Heart left ventricle (tissue), 16 donors: ENCODE results near the gene SLC22A6. TPM values are rescaled to one million over a fixed set of nuclear protein-coding genes. Genes with fewer than 3 reads are reported as not detected.

Source experiments
- ATAC-seq, 4 donors: fragments of 200-7000 bp; cut with Tn5 transposase; one replicate each; pipeline ENCODE4 v1.9.1; 2020 to 2022; ENCODE audit warnings: moderate library complexity in 4 of 4, mild to moderate bottlenecking in 3 of 4, moderate number of reproducible peaks in 1 of 4
- DNase-seq, 5 donors: peaks; one replicate each; pipeline ENCODE4 v3.0.0-alpha.2; 2020
- H3K27ac ChIP-seq, 12 donors: fragments of 200-600 bp; sonication (generic) in 4 of 12; one replicate each; pipeline versions ENCODE4 v1.5.0 to v1.8.0; 2016 to 2022; ENCODE audit warnings: mild to moderate bottlenecking in 2 of 12
- H3K27me3 ChIP-seq, 9 donors: fragments of 200-600 bp; sonication (generic) in 2 of 9; one replicate each; pipeline versions ENCODE4 v1.5.1 to v1.8.0; 2016 to 2022; ENCODE audit warnings: mild to moderate bottlenecking in 3 of 9
- H3K36me3 ChIP-seq, 9 donors: fragments of 200-600 bp; sonication (generic) in 2 of 9; one replicate each; pipeline versions ENCODE4 v1.5.0 to v1.8.0; 2018 to 2022; ENCODE audit warnings: mild to moderate bottlenecking in 2 of 9
- H3K4me1 ChIP-seq, 12 donors: fragments of 200-600 bp; sonication (generic) in 4 of 12; one replicate each; pipeline versions ENCODE4 v1.5.0 to v1.8.0; 2016 to 2022; ENCODE audit warnings: mild to moderate bottlenecking in 3 of 12
- H3K4me3 ChIP-seq, 12 donors: fragments of 200-600 bp; sonication (generic) in 4 of 12; one replicate each; pipeline versions ENCODE4 v1.5.0 to v1.8.0; 2017 to 2022; ENCODE audit warnings: mild to moderate bottlenecking in 9 of 12, moderate library complexity in 4 of 12
- H3K9me3 ChIP-seq, 12 donors: fragments of 200-600 bp; sonication (generic) in 4 of 12; one replicate each; pipeline versions ENCODE4 v1.5.0 to v1.8.0; 2016 to 2022; ENCODE audit warnings: mild to moderate bottlenecking in 1 of 12
- POLR2A ChIP-seq, 2 donors: fragments of 450-650 bp; IDR thresholded peaks; one replicate each; pipeline ENCODE4 v1.6.1; 2017; ENCODE audit warnings: antibody characterized with exemption in 2 of 2, mild to moderate bottlenecking in 2 of 2, moderate library complexity in 2 of 2
- WGBS, 4 donors: extraction: QIAGEN DNeasy Blood & Tissue Kit in 2 of 4; methylation state at CpG; one replicate each; pipeline versions ENCODE4 v1.1.5 to v1.1.7; 2013 to 2018; 5-methylcytosine and 5-hydroxymethylcytosine counted together
- intact Hi-C, 10 donors: fragments of 100-400 bp; cut with DNase I; formaldehyde crosslinking; loops; one replicate each; pipeline versions ENCODE4 v1.11.1 to v1.14.2; 2022
- polyA plus RNA-seq, 2 donors: library from polyadenylated mRNA; stranded (reverse); fragments of 200-250 nt; gene quantifications; one replicate each; pipeline ENCODE4 v1.2.3, GENCODE V29; 2013
- total RNA-seq, 9 donors: library from RNA; depleted of rRNA in 2 of 9; stranded (reverse); fragments of >200 nt in 2 of 9; fragmentation: NEBNext Ultra II Directional in 3 of 9; extraction: Animal tissue kit (Norgen Biotek cat#: 25700) in 3 of 9; gene quantifications; one replicate each; pipeline versions ENCODE4 v1.1.0 to v1.2.4, GENCODE V29; 2016 to 2023
- TF ChIP-seq, protein P1 (sequence below), 12 donors: fragments of 200-600 bp; sonication (generic) in 4 of 12; IDR thresholded peaks; one replicate each; pipeline versions ENCODE4 v1.5.0 to v1.8.0; 2018 to 2022; ENCODE audit warnings: antibody characterized with exemption in 12 of 12, mild to moderate bottlenecking in 5 of 12
- donor health status: ischemic (EF 13 %, LVEDD 7.1; RV severe dilation, severe dysfunction).
- donor health status: healthy with polysubstance abuse.
- donor health status: DM: no; HTN: yes; CAD: no.
- donor health status: DM: no; HTN: no; CAD: no.
- donor health status: ischemic (EF 25% LVEDD 6.9; RV normal size, moderate dysfunction).
- donor health status: ischemic (EF 25% LVEDD 5.7; RV mildly dilated, moderate dysfunction).
- donor health status: healthy.
- donor health status: DM: yes; HTN: yes; CAD: no.
- donor health status: ischemic (EF 35%, LVEDD 5.7; RV mildly dilated, moderate dysfunction).
- donor health status: nonischemic (EF 11% LVEDD 7.7; RV severe dilation, severe dysfunction).
- donor health status: DM: yes; HTN: yes; CAD: no.
- donor health status: PGD.
- donor health status: ischemic (EF 29% LVEDD 5.4; RV normal size, mild dysfunction).
- donor health status: nonischemic (EF 23%, LVEDD 6.1; RV moderate dilation, normal function).

Gene SLC22A6
- total and polyA plus RNA-seq, 11 donors, result not detected

DNA sequence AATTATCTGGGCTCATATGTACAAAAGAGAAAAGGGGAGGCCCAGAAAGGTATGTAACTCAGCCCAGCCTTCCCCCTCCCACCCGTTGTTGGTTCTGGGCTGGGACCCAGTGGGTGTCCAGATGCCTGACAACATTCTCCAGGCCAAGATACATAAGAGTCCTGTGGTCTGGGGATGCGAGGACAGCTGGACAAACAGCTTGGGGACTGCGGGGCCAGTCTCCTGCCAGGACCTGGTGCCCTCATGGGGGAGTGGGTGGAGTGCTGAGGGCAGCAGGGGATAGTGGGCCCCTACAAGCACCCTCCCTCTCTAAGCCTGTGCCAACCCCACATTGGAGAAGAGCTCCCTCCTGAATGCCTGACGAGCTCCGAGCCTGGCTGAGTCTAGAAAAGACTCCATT, 3.5 kb upstream of the SLC22A6 start:
- no peak overlapping the region for H3K4me3 ChIP-seq
- no peak overlapping the region for H3K27ac ChIP-seq
- intact Hi-C loops, result no loop called here
- H3K9me3 ChIP-seq, result no peaks in the 10 kb centered on the region
- WGBS, 4 donors, result 55 to 77% (median 68%) methylated on average over 2 to 5 of the region's 5 CpGs
- no peaks in the 10 kb centered on the region for H3K36me3 ChIP-seq
- TF ChIP-seq, protein P1, sequence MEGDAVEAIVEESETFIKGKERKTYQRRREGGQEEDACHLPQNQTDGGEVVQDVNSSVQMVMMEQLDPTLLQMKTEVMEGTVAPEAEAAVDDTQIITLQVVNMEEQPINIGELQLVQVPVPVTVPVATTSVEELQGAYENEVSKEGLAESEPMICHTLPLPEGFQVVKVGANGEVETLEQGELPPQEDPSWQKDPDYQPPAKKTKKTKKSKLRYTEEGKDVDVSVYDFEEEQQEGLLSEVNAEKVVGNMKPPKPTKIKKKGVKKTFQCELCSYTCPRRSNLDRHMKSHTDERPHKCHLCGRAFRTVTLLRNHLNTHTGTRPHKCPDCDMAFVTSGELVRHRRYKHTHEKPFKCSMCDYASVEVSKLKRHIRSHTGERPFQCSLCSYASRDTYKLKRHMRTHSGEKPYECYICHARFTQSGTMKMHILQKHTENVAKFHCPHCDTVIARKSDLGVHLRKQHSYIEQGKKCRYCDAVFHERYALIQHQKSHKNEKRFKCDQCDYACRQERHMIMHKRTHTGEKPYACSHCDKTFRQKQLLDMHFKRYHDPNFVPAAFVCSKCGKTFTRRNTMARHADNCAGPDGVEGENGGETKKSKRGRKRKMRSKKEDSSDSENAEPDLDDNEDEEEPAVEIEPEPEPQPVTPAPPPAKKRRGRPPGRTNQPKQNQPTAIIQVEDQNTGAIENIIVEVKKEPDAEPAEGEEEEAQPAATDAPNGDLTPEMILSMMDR (IDR thresholded peaks at IDR 0.05), result no peak
- TF ChIP-seq POLR2A (IDR thresholded peaks at IDR 0.05), result no peak
- no peaks in the 10 kb centered on the region for H3K27me3 ChIP-seq
- no peak for ATAC-seq
- no peaks in the 10 kb centered on the region for H3K4me1 ChIP-seq
- DNase-seq, result no peak

DNA sequence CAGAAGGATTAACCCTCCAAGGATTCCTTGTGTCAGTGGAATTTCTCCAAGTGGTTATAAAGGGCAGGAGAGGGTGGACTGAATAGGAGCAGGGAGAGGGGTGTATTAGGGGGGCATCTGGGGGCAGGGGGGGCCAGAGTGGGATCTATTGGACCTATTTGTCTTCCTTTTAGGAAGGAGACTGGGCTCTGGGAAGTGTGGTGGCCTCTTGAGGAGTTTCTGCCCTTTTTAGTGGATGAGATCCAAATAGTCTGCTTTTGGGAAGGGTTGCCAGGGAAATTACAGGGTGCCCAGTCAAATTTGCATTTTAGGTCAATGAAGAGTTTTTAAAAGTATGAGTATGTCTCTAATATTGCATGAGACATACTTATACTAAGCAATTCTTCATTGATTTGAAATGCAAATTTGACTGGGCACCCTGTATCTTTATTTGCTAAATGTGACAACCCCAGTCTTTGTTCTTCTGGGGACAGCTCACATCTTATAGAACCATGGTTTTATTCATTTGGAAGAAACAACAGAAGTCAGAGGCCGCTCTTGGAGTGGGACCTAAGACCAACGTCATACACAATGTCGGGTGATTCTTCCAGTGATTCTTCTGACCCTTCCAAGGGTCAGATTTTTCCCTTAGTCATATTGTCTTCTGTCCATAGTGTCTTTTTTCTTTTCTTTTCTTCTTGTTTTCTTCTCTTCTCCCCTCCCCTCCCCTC, 429 bp upstream of the SLC22A6 start:
- Histone ChIP-seq H3K36me3 (no peaks in the 10 kb centered on the region), H3K4me3 (no peak overlapping the region), H3K4me1 (no peaks in the 10 kb centered on the region), H3K27me3 (no peaks in the 10 kb centered on the region), H3K9me3 (no peaks in the 10 kb centered on the region), H3K27ac (no peak overlapping the region)
- TF ChIP-seq, protein P1 (IDR thresholded peaks at IDR 0.05), result no peak
- no peak for TF ChIP-seq POLR2A (IDR thresholded peaks at IDR 0.05)
- WGBS, 4 donors, result 73 to 86% (median 84%) methylated on average over 3 of the region's 3 CpGs
- ATAC-seq, result no peak
- no peak for DNase-seq
- intact Hi-C loops, result no loop called here

DNA sequence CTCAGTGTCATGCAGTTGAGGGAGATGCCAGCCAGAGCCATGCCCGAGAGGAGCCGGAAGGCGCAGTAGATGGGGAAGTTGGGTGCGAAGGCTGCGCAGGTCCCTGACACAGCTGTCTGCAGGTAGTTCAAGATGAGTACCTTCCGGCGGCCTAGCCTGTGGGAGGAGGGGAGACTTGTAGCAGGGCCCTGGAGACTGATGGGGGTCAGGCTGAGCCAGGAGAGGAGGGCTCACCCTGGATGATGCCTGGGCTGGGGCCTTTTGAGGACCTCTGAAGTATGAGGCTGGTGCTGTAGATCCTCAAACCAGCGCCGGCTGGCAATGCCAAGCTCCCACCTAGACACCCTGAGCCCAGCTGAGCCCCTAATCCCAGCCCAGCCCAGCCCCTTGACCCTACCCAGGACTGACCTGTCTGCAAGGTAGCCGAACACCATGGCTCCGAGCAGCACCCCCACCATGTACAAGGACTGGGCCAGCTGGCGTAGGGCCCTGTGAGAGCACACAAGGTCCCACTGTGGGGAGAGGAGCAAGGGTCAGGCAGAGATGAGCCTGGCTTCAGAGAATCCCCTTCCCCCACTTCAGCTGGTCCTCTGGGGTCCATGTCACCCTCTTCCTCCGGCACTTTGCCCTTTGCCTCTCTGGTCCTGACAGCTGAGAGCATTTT, 1.1 kb downstream of the SLC22A6 start:
- TF ChIP-seq, protein P1 (IDR thresholded peaks at IDR 0.05), result no peak
- TF ChIP-seq POLR2A (IDR thresholded peaks at IDR 0.05), result no peak
- Histone ChIP-seq H3K4me3 (no peak overlapping the region), H3K36me3 (no peaks in the 10 kb centered on the region), H3K27me3 (no peaks in the 10 kb centered on the region), H3K27ac (no peak overlapping the region), H3K9me3 (no peaks in the 10 kb centered on the region), H3K4me1 (no peaks in the 10 kb centered on the region)
- 89 to 95% (median 91%) methylated on average over 10 to 13 of the region's 13 CpGs for WGBS, 4 donors
- ATAC-seq (peak in 1 of 4 donors; percentile 25), DNase-seq (no peak)
- intact Hi-C loops, result no loop called here

DNA sequence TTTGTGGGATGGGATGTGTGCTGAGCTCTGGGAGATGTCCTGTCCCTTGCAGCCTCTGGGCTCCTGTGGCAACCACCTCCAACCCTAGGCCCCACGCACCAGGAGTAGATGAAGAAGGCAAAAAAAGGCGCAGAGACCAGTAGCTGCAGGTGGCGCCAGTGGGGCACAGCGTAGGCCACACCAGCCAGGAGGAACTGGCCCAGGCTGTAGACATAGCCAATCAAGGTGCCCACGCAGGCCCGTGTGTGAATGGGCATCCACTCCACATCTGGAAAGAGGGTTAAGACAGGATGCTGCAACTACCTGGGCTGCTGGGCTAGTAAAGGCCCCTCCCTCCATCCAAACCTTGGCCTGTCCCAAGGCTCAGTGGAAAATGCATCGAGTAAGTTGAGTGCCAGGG, 3.0 kb downstream of the SLC22A6 start:
- no peaks in the 10 kb centered on the region for H3K27me3 ChIP-seq
- ATAC-seq, result no peak
- 81 to 92% (median 85%) methylated on average over 7 of the region's 7 CpGs for WGBS, 4 donors

More for the DNA sequence above, 3.0 kb downstream of the SLC22A6 start:
- DNase-seq, result no peak
- Histone ChIP-seq H3K4me3 (no peak overlapping the region), H3K36me3 (no peaks in the 10 kb centered on the region), H3K27ac (no peak overlapping the region), H3K4me1 (no peaks in the 10 kb centered on the region), H3K9me3 (no peaks in the 10 kb centered on the region)
- TF ChIP-seq, protein P1 (IDR thresholded peaks at IDR 0.05), result no peak
- TF ChIP-seq POLR2A (IDR thresholded peaks at IDR 0.05), result no peak
- intact Hi-C loops, result no loop called here
